Measurements from ENCODE around the gene HCCS.

The HCCS gene

DNA sequence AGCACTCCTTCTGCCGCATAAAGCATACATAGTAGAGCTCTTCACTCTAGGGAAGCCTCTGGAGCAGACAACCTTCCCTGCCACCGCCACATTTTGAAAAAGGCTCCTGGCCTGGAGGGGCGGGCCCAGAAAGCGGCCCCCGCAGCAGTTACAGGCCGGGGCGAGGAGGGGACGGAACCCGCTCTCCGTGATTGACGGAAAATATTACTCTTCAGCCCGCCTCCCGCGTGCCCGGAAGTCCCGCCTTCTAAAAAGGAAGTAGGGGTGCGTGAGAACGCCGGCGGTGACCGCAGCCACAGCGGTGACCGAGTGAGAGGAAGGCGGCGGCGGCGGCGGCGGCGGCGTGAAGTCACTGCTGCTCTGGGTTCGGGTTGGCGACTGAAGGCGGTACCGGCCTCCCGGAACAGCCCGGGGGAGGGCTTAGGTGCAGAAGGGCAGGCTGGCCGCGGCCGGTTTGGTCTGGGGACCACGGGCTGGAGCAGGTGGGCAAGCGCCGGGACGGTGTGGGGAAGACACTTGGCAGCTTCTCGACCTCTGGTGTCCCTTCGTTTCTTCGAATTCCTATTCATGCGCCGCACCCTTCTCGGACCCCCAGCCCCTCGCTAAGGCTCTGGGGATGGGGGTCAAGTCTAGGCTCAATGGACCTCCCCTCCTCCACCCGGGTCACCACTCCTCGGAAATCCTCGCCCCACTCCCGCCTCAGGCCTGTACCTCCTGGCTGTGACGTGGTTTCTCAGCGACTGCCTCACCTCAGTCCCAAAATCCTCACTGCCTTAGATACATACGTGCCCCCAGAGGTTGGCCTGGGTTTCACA lies at the start of gene HCCS:
TSS of gene HCCS (plus strand) at position 296 of the 815 bp plus-strand sequence. CDS start 729 bp downstream, outside the sequence.
- FAIRE-seq (no peak), DNase-seq (ENCODE audit: low spot score) (peak; percentile 74)

GRCh38 chrX:11064276-11064675 lies 46.9 kb upstream of the HCCS start:
- no peak for DNase-seq (ENCODE audit: low spot score)
- no peak for FAIRE-seq

DNA sequence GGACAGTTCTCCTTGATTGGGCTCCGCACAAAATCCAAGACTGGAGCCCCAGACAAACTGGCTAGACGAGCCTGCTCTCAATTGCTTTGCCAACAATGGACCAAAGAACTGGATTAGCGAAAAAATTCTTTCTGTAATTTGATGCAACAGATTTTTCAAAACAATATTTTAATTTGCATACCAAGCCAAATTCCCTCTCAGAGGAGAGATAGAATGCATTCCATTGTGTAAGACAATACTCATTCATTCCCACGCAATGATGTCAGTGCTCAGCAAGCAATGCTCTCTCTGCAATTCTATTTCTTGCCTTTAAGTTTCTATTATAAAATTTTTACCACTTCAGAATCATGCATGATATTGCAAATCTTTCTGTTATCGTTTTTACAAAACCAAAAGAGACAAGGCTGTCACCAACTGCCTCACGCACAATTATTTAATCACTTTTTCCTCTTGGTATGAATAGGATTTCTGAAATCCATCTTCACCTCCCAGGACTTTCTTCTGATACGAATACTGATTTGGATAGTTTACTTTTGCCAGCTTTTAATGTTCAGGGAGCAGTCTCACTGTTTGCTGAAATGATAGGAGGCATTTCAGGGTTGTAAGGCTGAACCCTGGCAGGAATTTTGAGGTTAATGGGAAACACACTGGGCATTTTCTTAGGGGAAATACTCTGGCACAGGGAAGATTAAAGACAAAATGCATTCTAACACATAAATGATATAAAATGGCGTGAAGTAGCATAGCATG lies 46.1 kb upstream of the HCCS start:
- no peak for FAIRE-seq
- peak; percentile 6 for DNase-seq (ENCODE audit: low spot score)

DNA sequence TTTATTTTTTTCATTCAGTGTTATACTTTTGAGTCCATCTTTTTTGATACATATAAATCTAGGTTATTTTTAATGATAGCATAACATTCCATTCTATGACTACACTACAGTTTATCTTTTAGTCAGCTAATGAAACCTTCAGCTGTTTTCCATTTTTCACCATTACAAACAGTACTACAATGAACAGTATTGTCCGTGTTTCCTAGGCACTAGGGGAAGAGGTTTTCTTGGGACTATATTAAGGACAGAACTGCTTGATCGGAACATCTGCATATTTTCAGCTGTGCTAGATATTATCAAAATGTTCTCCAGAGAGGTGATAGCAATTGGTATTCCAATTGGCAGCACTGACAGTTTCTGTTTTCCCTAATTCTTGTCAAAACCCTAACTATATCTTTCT lies 44.3 kb upstream of the HCCS start:
- no peak for FAIRE-seq
- DNase-seq (ENCODE audit: low spot score), result no peak

DNA sequence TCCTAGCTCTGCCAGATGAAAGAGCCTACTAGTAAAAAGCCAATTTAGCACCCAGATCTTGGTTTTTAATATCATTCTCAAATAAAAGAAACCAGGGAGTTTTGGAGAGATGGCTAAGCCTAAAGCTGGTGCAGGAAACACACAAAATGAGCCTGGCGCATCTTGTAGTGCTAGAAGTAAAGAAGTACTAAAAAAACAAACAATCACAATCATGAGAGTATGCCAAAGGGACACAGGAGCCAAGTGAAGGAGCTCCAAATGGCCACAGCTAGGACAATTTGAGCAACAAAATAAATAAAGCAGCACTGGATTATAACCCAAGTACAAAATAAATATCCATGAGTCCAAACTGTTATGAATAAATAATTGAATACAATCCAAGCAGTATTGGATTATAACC lies 37.8 kb upstream of the HCCS start:
- DNase-seq (ENCODE audit: low spot score) (no peak), FAIRE-seq (no peak)

DNA sequence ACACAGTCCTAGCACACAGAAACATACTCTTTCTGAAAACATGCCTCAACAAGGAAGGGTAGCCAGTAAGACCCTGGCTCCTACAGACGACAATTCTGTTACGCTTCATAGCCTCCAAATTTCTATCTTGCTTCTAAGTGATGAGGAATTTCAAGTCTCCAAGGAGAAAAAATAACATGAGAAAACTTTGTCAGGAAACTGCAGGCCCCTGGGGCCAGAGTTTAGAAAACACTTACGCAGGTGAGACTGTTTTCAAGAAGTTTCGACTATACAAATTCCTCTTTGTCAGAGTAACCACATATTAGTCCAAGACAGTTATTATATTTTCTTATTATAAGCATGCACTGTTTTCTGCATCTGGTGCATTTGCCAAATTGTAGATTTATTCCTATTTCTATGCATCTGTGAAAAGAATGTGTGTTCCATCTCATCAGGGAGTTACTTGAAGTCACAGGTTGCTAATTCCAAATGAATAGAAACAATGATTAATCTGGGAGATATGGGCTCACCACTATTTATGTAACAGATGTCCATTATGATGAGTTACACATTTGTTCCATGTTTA lies 30.3 kb upstream of the HCCS start:
- FAIRE-seq, result no peak
- no peak for DNase-seq (ENCODE audit: low spot score)

DNA sequence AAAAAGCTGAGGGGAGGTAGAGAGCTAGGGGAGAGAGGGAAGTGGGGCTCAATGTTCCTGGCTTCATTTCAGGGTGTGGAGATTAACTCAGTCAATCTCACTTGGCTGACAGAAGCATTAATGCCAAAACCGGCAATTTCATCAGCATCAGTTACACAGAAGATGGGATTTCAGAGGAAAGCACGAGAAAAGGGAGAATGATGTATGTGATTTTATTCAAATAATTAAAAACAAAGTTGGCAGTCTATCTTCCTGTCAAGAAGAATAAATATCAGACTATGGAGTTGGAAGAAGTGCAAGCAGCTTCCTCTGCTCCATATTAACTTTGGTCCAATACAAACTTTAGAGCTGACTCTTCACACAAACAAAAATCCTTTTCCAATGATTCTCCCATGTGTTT lies 29.6 kb upstream of the HCCS start:
- FAIRE-seq (no peak), DNase-seq (ENCODE audit: low spot score) (no peak)

- DNase-seq (ENCODE audit: low spot score) (no peak), FAIRE-seq (no peak)
Measured at GRCh38 chrX:11085305-11085704, 25.8 kb upstream of the HCCS start.

DNA sequence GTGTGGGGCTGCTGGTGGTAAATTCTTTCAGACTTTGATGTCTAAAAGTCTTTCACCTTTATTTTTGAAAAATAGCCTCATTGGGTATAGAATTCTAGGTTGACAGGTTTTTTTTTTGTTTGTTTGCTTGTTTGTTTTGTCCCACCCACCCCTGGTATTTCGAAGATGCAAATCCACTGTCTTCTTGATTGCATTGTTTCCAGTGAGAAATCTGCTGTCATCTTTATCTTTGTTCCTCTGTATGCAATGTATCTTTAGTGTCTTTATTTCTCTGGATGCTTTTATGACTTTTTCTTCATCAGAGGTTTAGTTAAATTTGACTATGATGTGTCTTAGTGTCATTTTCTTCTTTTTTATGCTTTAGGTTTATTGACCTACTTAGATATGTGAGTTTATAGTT lies 21.3 kb upstream of the HCCS start:
- FAIRE-seq (no peak), DNase-seq (ENCODE audit: low spot score) (no peak)

DNA sequence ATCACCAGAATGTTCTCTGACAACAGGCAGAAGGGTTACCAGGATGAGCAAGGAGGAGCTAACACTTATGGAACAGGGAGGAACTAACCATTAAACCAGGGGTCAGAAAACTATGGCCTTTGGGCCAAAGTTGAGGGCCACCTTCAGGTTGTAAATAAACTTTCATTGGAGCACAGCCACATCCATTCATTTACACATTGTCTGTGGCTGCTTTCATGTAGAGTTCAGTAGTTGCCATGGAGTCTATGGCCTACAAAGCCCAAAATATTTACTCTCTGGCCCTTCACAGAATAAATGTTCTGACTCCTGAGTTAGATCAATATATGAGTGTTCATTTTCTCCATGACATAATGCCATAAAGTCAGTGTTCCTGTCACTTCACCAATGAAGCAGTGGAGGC lies 13.2 kb upstream of the HCCS start:
- no peak for FAIRE-seq
- no peak for DNase-seq (ENCODE audit: low spot score)

DNA sequence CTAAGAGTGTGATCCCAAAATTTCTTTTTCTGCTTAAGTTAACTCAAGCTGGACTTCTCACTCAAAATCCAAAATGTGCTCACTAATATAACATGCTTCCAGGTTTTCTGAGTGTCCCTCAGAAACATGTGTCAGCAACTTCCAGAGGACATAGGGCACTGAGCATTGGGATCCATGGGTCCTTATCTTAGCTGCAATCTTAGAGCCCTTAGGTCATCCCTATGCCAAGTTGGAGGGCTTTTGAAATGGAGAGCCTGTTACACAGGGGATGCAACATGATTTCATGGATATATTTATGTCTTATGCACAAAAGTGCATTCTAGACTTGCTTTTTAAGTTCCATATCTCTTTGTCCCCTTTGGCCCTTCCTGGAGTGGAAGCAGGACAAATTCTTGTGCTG lies 11.7 kb upstream of the HCCS start:
- FAIRE-seq (no peak), DNase-seq (ENCODE audit: low spot score) (no peak)

DNA sequence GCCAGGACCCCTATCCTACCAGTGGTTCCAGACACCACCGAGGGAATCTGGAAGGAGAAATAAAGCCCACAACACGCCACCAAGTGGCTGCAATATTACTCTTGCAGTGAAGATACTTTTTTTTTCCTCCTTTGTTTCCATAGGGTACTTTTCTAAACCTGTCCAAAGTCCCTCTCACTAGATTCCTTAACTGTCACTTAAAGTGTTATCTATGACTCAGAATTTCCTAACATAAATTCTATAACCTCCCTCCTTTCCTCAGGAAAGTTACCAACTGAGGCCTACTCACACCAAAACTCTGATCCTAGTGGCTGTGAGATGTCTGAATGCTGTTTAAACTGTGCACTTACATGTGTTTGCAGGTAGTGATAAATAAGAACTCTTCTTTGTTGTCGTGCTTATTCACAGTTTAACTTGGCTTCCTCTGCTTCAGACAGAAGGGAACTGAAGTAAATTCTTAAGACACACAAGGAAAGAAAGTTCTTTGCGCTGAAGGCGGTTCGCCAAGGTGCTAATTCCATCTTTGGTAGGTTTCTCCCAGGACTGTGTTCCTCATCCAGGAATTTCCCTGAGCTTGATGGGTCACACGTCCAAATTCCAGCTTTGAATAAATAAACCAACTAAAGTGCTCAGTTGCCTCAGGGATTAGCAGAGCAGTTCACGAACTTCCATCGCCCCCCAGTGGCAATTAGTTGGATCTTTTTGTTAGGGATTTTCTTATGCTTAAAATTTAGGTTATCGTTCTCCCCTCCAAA lies 10.7 kb upstream of the HCCS start:
- peak; percentile 17 for DNase-seq (ENCODE audit: low spot score)

GRCh38 chrX:11103006-11103405 lies 8.1 kb upstream of the HCCS start:
- no peak for FAIRE-seq

More for the DNA sequence above, 10.7 kb upstream of the HCCS start:
- FAIRE-seq, result no peak

DNA sequence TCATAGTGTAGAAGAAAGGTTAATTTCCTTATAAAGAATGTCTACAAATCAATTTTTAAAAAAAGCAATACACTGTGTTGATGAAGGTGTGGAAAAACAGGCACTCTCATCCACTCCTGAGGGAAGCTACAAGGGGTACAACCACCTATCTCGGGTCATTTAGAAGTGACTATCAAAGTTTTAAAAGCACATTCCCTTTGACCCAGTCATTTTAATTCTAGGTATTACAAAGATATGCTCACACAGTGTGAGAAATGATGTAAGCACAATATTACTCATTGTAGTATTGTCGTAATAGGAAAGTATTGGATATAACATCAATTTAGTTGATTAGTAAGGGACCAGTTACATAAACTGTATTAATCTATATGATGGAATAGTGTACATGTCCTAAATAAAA lies 7.4 kb upstream of the HCCS start:
- DNase-seq (ENCODE audit: low spot score) (no peak), FAIRE-seq (no peak)

More at GRCh38 chrX:11103006-11103405, 8.1 kb upstream of the HCCS start:
- no peak for DNase-seq (ENCODE audit: low spot score)

GRCh38 chrX:11105080-11105479 lies 6.1 kb upstream of the HCCS start:
- no peak for FAIRE-seq
- no peak for DNase-seq (ENCODE audit: low spot score)

- no peak for FAIRE-seq
- DNase-seq (ENCODE audit: low spot score), result no peak
Measured at GRCh38 chrX:11108253-11108941, 2.7 kb upstream of the HCCS start.

- no peak for DNase-seq (ENCODE audit: low spot score)
Measured at GRCh38 chrX:11109968-11110367, 1.2 kb upstream of the HCCS start.

DNA sequence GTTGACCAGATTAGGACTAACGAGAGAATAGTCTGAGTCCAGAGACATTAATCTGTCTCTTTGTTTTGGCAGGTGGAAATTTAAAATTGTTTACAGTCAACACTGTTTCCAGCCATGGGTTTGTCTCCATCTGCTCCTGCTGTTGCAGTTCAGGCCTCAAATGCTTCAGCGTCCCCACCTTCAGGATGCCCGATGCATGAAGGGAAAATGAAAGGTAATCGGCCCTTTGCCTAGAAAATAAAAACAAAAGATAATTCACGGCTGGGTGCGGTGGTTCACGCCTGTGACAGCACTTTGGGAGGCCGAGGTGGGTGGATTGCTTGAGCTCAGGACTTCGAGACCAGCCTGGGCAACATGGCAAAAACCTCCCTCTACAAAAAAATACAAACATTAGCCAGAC lies 815 bp downstream of the HCCS start:
- no peak for DNase-seq (ENCODE audit: low spot score)
- FAIRE-seq, result no peak

More at GRCh38 chrX:11109968-11110367, 1.2 kb upstream of the HCCS start:
- FAIRE-seq, result no peak

- FAIRE-seq (no peak), DNase-seq (ENCODE audit: low spot score) (no peak)
Measured at GRCh38 chrX:11113731-11114130, 2.6 kb downstream of the HCCS start.

- FAIRE-seq (no peak), DNase-seq (ENCODE audit: low spot score) (no peak)
Measured at GRCh38 chrX:11117745-11118144, 6.6 kb downstream of the HCCS start.

DNA sequence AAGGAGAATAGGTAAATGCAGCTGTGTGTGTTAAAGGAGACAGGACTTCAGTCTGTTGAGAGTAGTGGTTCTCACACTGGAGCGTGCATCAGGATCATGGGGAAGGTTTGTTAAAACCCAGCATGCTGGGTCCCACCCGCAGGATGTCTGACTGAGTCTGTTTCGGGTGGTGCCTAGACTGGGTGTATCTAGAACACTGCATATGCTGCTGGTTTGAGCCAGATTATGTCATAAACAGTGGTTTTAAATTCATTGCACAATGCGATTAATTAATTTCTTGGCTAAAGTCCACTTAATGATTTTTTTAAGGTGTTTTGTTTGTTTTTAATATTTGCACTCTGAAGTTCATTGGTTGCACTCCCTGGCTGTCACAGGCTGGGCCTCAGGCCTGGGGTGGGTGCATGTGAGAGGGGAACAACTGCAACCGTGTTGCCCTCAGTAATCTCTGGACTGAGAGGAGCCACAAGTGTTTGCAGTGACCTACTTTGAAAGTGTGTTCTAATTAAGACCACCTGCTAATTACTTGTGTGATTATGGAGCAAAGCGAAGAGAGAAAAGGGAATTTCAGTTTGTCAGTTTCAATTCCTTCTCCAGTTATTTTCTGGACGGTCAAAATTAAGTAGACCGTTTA lies 8.3 kb downstream of the HCCS start:
- FAIRE-seq (no peak), DNase-seq (ENCODE audit: low spot score) (no peak)
